ENCODE results near the gene IRF7. TPM values are rescaled to one million over a fixed set of nuclear protein-coding genes. Genes with fewer than 3 reads are reported as not detected.

The IRF7 gene
- polyA plus RNA-seq, 1 of the 3 experiments (the other 2 are of a cell fraction) = 6.3 TPM

GRCh38 chr11:584287-584686, 31.5 kb downstream of the IRF7 start:
- TF ChIP-seq, protein P1, sequence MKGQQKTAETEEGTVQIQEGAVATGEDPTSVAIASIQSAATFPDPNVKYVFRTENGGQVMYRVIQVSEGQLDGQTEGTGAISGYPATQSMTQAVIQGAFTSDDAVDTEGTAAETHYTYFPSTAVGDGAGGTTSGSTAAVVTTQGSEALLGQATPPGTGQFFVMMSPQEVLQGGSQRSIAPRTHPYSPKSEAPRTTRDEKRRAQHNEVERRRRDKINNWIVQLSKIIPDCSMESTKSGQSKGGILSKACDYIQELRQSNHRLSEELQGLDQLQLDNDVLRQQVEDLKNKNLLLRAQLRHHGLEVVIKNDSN (IDR thresholded peaks at IDR 0.05; ENCODE audit: borderline replicate concordance, low read depth) = no peak
- no peak for TF ChIP-seq TAF1 (IDR thresholded peaks at IDR 0.05; ENCODE audit: borderline replicate concordance, low read depth, low read length)
- no peak for TF ChIP-seq IRF3 (IDR thresholded peaks at IDR 0.05; ENCODE audit: low read depth, low read length)
- TF ChIP-seq, protein P2, sequence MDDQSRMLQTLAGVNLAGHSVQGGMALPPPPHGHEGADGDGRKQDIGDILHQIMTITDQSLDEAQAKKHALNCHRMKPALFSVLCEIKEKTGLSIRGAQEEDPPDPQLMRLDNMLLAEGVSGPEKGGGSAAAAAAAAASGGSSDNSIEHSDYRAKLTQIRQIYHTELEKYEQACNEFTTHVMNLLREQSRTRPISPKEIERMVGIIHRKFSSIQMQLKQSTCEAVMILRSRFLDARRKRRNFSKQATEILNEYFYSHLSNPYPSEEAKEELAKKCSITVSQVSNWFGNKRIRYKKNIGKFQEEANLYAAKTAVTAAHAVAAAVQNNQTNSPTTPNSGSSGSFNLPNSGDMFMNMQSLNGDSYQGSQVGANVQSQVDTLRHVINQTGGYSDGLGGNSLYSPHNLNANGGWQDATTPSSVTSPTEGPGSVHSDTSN (IDR thresholded peaks at IDR 0.05) = no peak
- no peak for TF ChIP-seq NFIC (IDR thresholded peaks at IDR 0.05; ENCODE audit: borderline replicate concordance)
- TF ChIP-seq RAD21 (IDR thresholded peaks at IDR 0.05; ENCODE audit: low read length) = no peak
- TF ChIP-seq CHD2 (IDR thresholded peaks at IDR 0.05; ENCODE audit: low read length, partially characterized antibody) = no peak
- TF ChIP-seq RXRA (IDR thresholded peaks at IDR 0.05; ENCODE audit: borderline replicate concordance, low read depth) = no peak
- no peak for TF ChIP-seq MEF2A (IDR thresholded peaks at IDR 0.05; ENCODE audit: borderline replicate concordance, low read depth)
- no peak for TF ChIP-seq FOSL2 (IDR thresholded peaks at IDR 0.05; ENCODE audit: borderline replicate concordance, low read depth)
- TF ChIP-seq, protein P3, sequence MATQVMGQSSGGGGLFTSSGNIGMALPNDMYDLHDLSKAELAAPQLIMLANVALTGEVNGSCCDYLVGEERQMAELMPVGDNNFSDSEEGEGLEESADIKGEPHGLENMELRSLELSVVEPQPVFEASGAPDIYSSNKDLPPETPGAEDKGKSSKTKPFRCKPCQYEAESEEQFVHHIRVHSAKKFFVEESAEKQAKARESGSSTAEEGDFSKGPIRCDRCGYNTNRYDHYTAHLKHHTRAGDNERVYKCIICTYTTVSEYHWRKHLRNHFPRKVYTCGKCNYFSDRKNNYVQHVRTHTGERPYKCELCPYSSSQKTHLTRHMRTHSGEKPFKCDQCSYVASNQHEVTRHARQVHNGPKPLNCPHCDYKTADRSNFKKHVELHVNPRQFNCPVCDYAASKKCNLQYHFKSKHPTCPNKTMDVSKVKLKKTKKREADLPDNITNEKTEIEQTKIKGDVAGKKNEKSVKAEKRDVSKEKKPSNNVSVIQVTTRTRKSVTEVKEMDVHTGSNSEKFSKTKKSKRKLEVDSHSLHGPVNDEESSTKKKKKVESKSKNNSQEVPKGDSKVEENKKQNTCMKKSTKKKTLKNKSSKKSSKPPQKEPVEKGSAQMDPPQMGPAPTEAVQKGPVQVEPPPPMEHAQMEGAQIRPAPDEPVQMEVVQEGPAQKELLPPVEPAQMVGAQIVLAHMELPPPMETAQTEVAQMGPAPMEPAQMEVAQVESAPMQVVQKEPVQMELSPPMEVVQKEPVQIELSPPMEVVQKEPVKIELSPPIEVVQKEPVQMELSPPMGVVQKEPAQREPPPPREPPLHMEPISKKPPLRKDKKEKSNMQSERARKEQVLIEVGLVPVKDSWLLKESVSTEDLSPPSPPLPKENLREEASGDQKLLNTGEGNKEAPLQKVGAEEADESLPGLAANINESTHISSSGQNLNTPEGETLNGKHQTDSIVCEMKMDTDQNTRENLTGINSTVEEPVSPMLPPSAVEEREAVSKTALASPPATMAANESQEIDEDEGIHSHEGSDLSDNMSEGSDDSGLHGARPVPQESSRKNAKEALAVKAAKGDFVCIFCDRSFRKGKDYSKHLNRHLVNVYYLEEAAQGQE (IDR thresholded peaks at IDR 0.05; ENCODE audit: low read depth, low read length) = no peak
- Histone ChIP-seq H3K27ac (ENCODE audit: low read depth in 2 of 2, low read length in 1 of 2) (no peak overlapping the region), H3K36me3 (replicated peaks in 1 of 2; ENCODE audit: control insufficient read depth in 1 of 2, insufficient read depth in 2 of 2, low read length in 1 of 2) (peaks cover 24 to 39% of the 10 kb centered on the region in 2 experiments), H3F3A (replicated peaks; ENCODE audit: insufficient read depth) (peaks cover 12% of the 10 kb centered on the region), H3K9ac (no peak overlapping the region), H2AFZ (ENCODE audit: low read depth) (no peak overlapping the region), H3K4me2 (no peak overlapping the region), H3K4me3 (ENCODE audit: low read depth in 2 of 2, low read length in 1 of 2) (no peak overlapping the region), H4K20me1 (ENCODE audit: insufficient read depth) (peaks cover 89% of the 10 kb centered on the region), H3K4me1 (ENCODE audit: control insufficient read depth in 1 of 2, insufficient read depth in 2 of 2, low read depth in 1 of 2, low read length in 1 of 2) (peaks cover 0 to 4% of the 10 kb centered on the region in 2 experiments; a peak in 1 of 4 replicates), H3K79me2 (ENCODE audit: insufficient read depth) (peaks cover 73% of the 10 kb centered on the region), H3K27me3 (ENCODE audit: insufficient read depth) (no peaks in the 10 kb centered on the region), H3K9me3 (no peaks in the 10 kb centered on the region), H3K9me2 (no peaks in the 10 kb centered on the region)
- WGBS (ENCODE audit: low lambda C conversion rate) = 98% methylated on average over 6 of the region's 10 CpGs
- ChIA-PET CTCF (interaction anchor here (1.8 kb wide), 1 partner anchor 29 kb away, joined by 5 read pairs; no protein-coding TSS in a partner anchor), POLR2A (no interaction called here)
- DNase-seq = no peak

All from SK-N-SH (cell line).